Measurements from ENCODE around the gene ADAM21. TPM values are rescaled to one million over a fixed set of nuclear protein-coding genes. Genes with fewer than 3 reads are reported as not detected.
"Not testable (repeated sequence)": the region's sequence is repeated elsewhere in the genome, so short reads cannot be mapped to it uniquely, and the experiment has no call there.

The ADAM21 gene
- not detected in 2 replicates for total RNA-seq (2014; rRNA removed; shearing (Covaris generic))
- total RNA-seq (2022): not detected in 2 replicates
- percentile 14 among the genes with signal in this experiment for Bru-seq, nascent RNA
- BruChase-seq, experiment 1, labeled RNA remaining after a 6-hour chase: not detected
- percentile 19 among the genes with signal in this experiment for BruChase-seq, experiment 2, labeled RNA remaining after a 2-hour chase
- long read RNA-seq: 0 reads

DNA sequence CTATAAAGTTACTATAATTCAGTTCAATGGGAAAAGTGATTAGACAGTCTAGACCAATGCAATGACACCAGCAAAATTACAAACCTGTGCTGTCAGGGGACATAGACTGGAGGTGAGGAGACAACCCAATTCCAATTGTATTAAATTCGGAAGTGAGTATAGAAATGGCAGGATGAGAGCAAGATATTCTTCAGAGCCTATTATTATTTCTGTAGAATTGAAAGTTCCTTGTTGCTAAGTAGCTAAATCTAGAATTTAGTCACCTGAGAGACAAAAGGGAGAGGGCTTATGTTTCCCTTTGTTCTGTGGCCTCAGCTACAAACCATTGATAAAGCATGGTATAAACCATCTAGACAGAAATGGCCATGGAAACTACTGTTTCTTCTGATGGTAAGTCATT is at the start of gene ADAM21:
Gene ADAM21 (plus strand): TSS at position 301 of the 400 bp plus-strand sequence. CDS start 5,326 bp downstream, outside the sequence.
- Histone ChIP-seq H3K9me2 (ENCODE audit: insufficient read depth, low read length) (no peaks in the 10 kb centered on the region), H3K27ac (ENCODE audit: low read depth, low read length, poor library complexity, severe bottlenecking) (no peak within 1 kb of the TSS), H4K20me1 (ENCODE audit: insufficient read depth, low read length) (no peaks in the 10 kb centered on the region), H3K4me1 (ENCODE audit: insufficient read depth, low read length, poor library complexity, severe bottlenecking) (no peaks in the 10 kb centered on the region), H3K4me2 (ENCODE audit: low read length) (no peak within 1 kb of the TSS), H2AFZ (ENCODE audit: low read length) (no peak within 1 kb of the TSS), H3K4me3 (ENCODE audit: low read depth, low read length, poor library complexity, severe bottlenecking) (no peak within 1 kb of the TSS), H3K79me2 (ENCODE audit: insufficient read depth, low read depth, low read length) (no peaks in the 10 kb centered on the region), H3K36me3 (ENCODE audit: insufficient read depth, low read length) (no peaks in the 10 kb centered on the region), H3K9me3 (ENCODE audit: low read length) (no peaks in the 10 kb centered on the region)
- POLR2A ChIA-PET: no interaction called here
- BruUV-seq (replicated peaks): no TSS peak
- no peak for DNase-seq (ENCODE audit: low spot score)
- TF ChIP-seq, protein P1, sequence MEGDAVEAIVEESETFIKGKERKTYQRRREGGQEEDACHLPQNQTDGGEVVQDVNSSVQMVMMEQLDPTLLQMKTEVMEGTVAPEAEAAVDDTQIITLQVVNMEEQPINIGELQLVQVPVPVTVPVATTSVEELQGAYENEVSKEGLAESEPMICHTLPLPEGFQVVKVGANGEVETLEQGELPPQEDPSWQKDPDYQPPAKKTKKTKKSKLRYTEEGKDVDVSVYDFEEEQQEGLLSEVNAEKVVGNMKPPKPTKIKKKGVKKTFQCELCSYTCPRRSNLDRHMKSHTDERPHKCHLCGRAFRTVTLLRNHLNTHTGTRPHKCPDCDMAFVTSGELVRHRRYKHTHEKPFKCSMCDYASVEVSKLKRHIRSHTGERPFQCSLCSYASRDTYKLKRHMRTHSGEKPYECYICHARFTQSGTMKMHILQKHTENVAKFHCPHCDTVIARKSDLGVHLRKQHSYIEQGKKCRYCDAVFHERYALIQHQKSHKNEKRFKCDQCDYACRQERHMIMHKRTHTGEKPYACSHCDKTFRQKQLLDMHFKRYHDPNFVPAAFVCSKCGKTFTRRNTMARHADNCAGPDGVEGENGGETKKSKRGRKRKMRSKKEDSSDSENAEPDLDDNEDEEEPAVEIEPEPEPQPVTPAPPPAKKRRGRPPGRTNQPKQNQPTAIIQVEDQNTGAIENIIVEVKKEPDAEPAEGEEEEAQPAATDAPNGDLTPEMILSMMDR (conservative IDR thresholded peaks at IDR 0.05; ENCODE audit: low read length): no peak
- no peak for TF ChIP-seq EZH2phosphoT487 (IDR thresholded peaks at IDR 0.05; ENCODE audit: borderline replicate concordance, low read depth, low read length)
- CTCF ChIA-PET (ENCODE audit: unreplicated experiment): no interaction called here
- intact Hi-C loops (cut with micrococcal nuclease; ENCODE audit: unreplicated experiment): no loop called here

DNA sequence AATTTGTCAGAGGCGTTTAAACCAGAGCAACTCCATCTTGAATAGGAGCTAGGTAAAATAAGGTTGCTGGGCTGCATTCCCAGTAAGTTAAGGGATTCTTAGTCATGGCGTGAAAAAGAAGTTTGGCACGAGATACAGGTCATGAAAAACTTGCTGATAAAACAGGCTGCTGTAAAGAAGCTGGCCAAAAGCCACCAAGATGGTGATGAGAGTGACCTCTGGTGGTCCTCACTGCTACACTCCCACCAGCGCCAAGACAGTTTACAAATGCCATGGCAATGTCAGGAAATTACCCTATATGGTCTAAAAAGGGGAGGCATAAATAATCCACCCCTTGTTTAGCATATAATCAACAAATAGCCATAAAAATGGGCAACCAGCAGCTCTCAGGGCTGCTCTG is 48.6 kb upstream of the ADAM21 start:
- H3K27ac ChIP-seq (ENCODE audit: low read depth, low read length, poor library complexity, severe bottlenecking); H3K36me3 ChIP-seq (ENCODE audit: insufficient read depth, low read length); H2AFZ ChIP-seq (ENCODE audit: low read length); CTCF ChIA-PET (ENCODE audit: unreplicated experiment); intact Hi-C loops (cut with micrococcal nuclease; ENCODE audit: unreplicated experiment); BruUV-seq (replicated peaks); H4K20me1 ChIP-seq (ENCODE audit: insufficient read depth, low read length); H3K79me2 ChIP-seq (ENCODE audit: insufficient read depth, low read depth, low read length); H3K9me2 ChIP-seq (ENCODE audit: insufficient read depth, low read length); H3K4me3 ChIP-seq (ENCODE audit: low read depth, low read length, poor library complexity, severe bottlenecking); H3K9me3 ChIP-seq (ENCODE audit: low read length); H3K4me1 ChIP-seq (ENCODE audit: insufficient read depth, low read length, poor library complexity, severe bottlenecking); H3K4me2 ChIP-seq (ENCODE audit: low read length): not testable (repeated sequence)
- POLR2A ChIA-PET: interaction anchor here (0.5 to 1.3 kb wide), 2 partner anchors 161 to 237 kb away, joined by 3 read pairs; no protein-coding TSS in a partner anchor
- peak; percentile 5 for DNase-seq (ENCODE audit: low spot score)
- TF ChIP-seq, protein P1 (conservative IDR thresholded peaks at IDR 0.05; ENCODE audit: low read length): peak; percentile 58

DNA sequence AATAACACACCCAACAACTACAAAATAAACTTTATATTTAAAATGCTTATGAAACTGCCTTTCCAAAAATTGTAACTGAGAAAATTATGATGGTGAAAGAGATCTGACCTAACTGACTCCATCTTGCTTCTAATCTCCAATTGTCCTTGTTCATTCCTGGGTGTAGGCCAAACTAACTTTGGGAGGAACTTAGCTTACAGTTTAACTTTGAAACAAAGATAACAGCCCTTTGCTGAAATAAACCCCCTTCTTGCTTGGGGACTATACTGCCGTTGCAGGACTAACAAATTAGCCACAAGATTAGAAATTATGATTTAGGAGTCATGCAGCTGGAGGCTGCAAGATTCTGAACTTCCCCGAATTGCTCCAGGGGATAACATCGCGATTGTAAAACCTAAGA is 45.8 kb upstream of the ADAM21 start:
- H3K4me1 ChIP-seq (ENCODE audit: insufficient read depth, low read length, poor library complexity, severe bottlenecking); intact Hi-C loops (cut with micrococcal nuclease; ENCODE audit: unreplicated experiment); H3K4me2 ChIP-seq (ENCODE audit: low read length); H2AFZ ChIP-seq (ENCODE audit: low read length); H3K79me2 ChIP-seq (ENCODE audit: insufficient read depth, low read depth, low read length); CTCF ChIA-PET (ENCODE audit: unreplicated experiment); H3K4me3 ChIP-seq (ENCODE audit: low read depth, low read length, poor library complexity, severe bottlenecking); H3K27ac ChIP-seq (ENCODE audit: low read depth, low read length, poor library complexity, severe bottlenecking); H3K9me2 ChIP-seq (ENCODE audit: insufficient read depth, low read length); BruUV-seq (replicated peaks); H3K9me3 ChIP-seq (ENCODE audit: low read length); H4K20me1 ChIP-seq (ENCODE audit: insufficient read depth, low read length); H3K36me3 ChIP-seq (ENCODE audit: insufficient read depth, low read length); DNase-seq (ENCODE audit: low spot score); POLR2A ChIA-PET: not testable (repeated sequence)
